Measurements from ENCODE around the gene UBXN2A.

Gene UBXN2A

GRCh38 chr2:23939987-23940717 lies at the start of gene UBXN2A:
UBXN2A (plus strand) TSS chr2:23940463; CDS start chr2:23958315, 17,852 bp downstream.
- DNase-seq: peak; percentile 86

GRCh38 chr2:23900133-23900532 lies 40.1 kb upstream of the UBXN2A start:
- no peak for DNase-seq

GRCh38 chr2:23900541-23901322 lies 39.5 kb upstream of the UBXN2A start:
- DNase-seq: no peak

- no peak for DNase-seq
These were observed 38.1 kb upstream of the UBXN2A start for GRCh38 chr2:23901966-23902846.

GRCh38 chr2:23903034-23903433 lies 37.2 kb upstream of the UBXN2A start:
- DNase-seq: no peak

- DNase-seq: no peak
These were observed 36.0 kb upstream of the UBXN2A start for GRCh38 chr2:23904215-23904614.

GRCh38 chr2:23904692-23905091 lies 35.6 kb upstream of the UBXN2A start:
- no peak for DNase-seq

- no peak for DNase-seq
These were observed 35.1 kb upstream of the UBXN2A start for GRCh38 chr2:23905155-23905554.

- no peak for DNase-seq
These were observed 28.2 kb upstream of the UBXN2A start for GRCh38 chr2:23912054-23912453.

GRCh38 chr2:23915327-23915726 lies 24.9 kb upstream of the UBXN2A start:
- DNase-seq: no peak

- no peak for DNase-seq
These were observed 23.4 kb upstream of the UBXN2A start for GRCh38 chr2:23916727-23917405.

- DNase-seq: no peak
These were observed 21.3 kb upstream of the UBXN2A start for GRCh38 chr2:23918837-23919489.

- DNase-seq: no peak
These were observed 15.5 kb upstream of the UBXN2A start for GRCh38 chr2:23924589-23925359.

GRCh38 chr2:23925702-23926289 lies 14.5 kb upstream of the UBXN2A start:
- no peak for DNase-seq

GRCh38 chr2:23926290-23926749 lies 13.9 kb upstream of the UBXN2A start:
- peak; percentile 79 for DNase-seq

- peak; percentile 95 for DNase-seq
These were observed 13.3 kb upstream of the UBXN2A start, which contains the start of gene ATAD2B for GRCh38 chr2:23926750-23927571. ATAD2B (minus strand) TSS chr2:23927123; CDS start chr2:23926770, 353 bp downstream.

GRCh38 chr2:23934259-23934658 lies 6.0 kb upstream of the UBXN2A start:
- DNase-seq: no peak

- DNase-seq: no peak
These were observed 706 bp downstream of the UBXN2A start for GRCh38 chr2:23940718-23941620.

- DNase-seq: no peak
These were observed 1.4 kb downstream of the UBXN2A start for GRCh38 chr2:23941644-23942043.
